SW480 (cell line): ENCODE results near the gene SYTL3.
"Not testable (repeated sequence)": the region's sequence is repeated elsewhere in the genome, so short reads cannot be mapped to it uniquely, and the experiment has no call there.

Experiments
- DNase-seq: peaks from one replicate; pipeline ENCODE4 v3.0.0-alpha.2; 2016; ENCODE audit warnings: low spot score

SYTL3 gene

GRCh38 chr6:158694913-158695312, 45.1 kb downstream of the SYTL3 start:
- DNase-seq: no peak

- no peak for DNase-seq
Measured at GRCh38 chr6:158697811-158698210, 48.0 kb downstream of the SYTL3 start.

- no peak for DNase-seq
Measured at GRCh38 chr6:158698931-158699330, 49.1 kb downstream of the SYTL3 start.

- DNase-seq: not testable (repeated sequence)
Measured at GRCh38 chr6:158701268-158701667, 51.4 kb downstream of the SYTL3 start.

- DNase-seq: no peak
Measured at GRCh38 chr6:158703111-158703836, 53.4 kb downstream of the SYTL3 start.

- DNase-seq: peak; percentile 73
Measured at GRCh38 chr6:158703837-158704822, 54.3 kb downstream of the SYTL3 start.

GRCh38 chr6:158705386-158706126, 55.7 kb downstream of the SYTL3 start:
- DNase-seq: no peak

- DNase-seq: peak; percentile 22
Measured at GRCh38 chr6:158706369-158706982, 56.6 kb downstream of the SYTL3 start.

GRCh38 chr6:158707120-158707820, 57.4 kb downstream of the SYTL3 start:
- DNase-seq: no peak

- DNase-seq: no peak
Measured at GRCh38 chr6:158707821-158708195, 58.0 kb downstream of the SYTL3 start.

- DNase-seq: no peak
Measured at GRCh38 chr6:158708239-158708638, 58.4 kb downstream of the SYTL3 start.

- no peak for DNase-seq
Measured at GRCh38 chr6:158709809-158710208, 60.0 kb downstream of the SYTL3 start.

GRCh38 chr6:158711264-158711663, 61.4 kb downstream of the SYTL3 start:
- DNase-seq: no peak

- DNase-seq: no peak
Measured at GRCh38 chr6:158713469-158713868, 63.6 kb downstream of the SYTL3 start.

- DNase-seq: no peak
Measured at GRCh38 chr6:158714706-158715105, 64.9 kb downstream of the SYTL3 start.

- peak; percentile 11 for DNase-seq
Measured at GRCh38 chr6:158715330-158716311, 65.8 kb downstream of the SYTL3 start.

GRCh38 chr6:158717341-158718330, 67.8 kb downstream of the SYTL3 start:
- no peak for DNase-seq

GRCh38 chr6:158718461-158719046, 68.7 kb downstream of the SYTL3 start:
- no peak for DNase-seq
